Measurements from ENCODE around the gene FCRLB.
"Not testable (repeated sequence)": the region's sequence is repeated elsewhere in the genome, so short reads cannot be mapped to it uniquely, and the experiment has no call there.

Gene FCRLB

GRCh38 chr1:161743231-161743630, 21.9 kb downstream of the FCRLB start:
- DNase-seq, result no peak

- DNase-seq, result no peak
Observed at GRCh38 chr1:161747801-161748200, 26.5 kb downstream of the FCRLB start.

- peak; percentile 92 for DNase-seq
Observed at GRCh38 chr1:161749509-161750407, 28.4 kb downstream of the FCRLB start, which contains the start of gene DUSP12. Gene DUSP12, plus strand, starts transcription at chr1:161749786. Its CDS starts 16 bp downstream, at chr1:161749802.

- DNase-seq, result peak; percentile 6
Observed at GRCh38 chr1:161763522-161764098, 42.3 kb downstream of the FCRLB start.

GRCh38 chr1:161766102-161766981, 45.0 kb downstream of the FCRLB start, which contains the start of gene ATF6:
Gene ATF6, plus strand, starts transcription at chr1:161766320. Its CDS starts 41 bp downstream, at chr1:161766361.
- peak; percentile 77 for DNase-seq

- no peak for DNase-seq
Observed at GRCh38 chr1:161768461-161768860, 47.1 kb downstream of the FCRLB start.

- DNase-seq, result no peak
Observed at GRCh38 chr1:161768986-161769672, 47.8 kb downstream of the FCRLB start.

- DNase-seq, result not testable (repeated sequence)
Observed at GRCh38 chr1:161769673-161770045, 48.3 kb downstream of the FCRLB start.

- no peak for DNase-seq
Observed at GRCh38 chr1:161770250-161770649, 48.9 kb downstream of the FCRLB start.

GRCh38 chr1:161771161-161771560, 49.8 kb downstream of the FCRLB start:
- DNase-seq, result no peak

GRCh38 chr1:161771973-161772372, 50.6 kb downstream of the FCRLB start:
- no peak for DNase-seq

GRCh38 chr1:161772397-161772796, 51.1 kb downstream of the FCRLB start:
- no peak for DNase-seq

- no peak for DNase-seq
Observed at GRCh38 chr1:161773791-161774190, 52.4 kb downstream of the FCRLB start.

- DNase-seq, result no peak
Observed at GRCh38 chr1:161777261-161777660, 55.9 kb downstream of the FCRLB start.
